DND-41 (cell line): ENCODE results near the gene RAD21L1.

Experiments used
- ATAC-seq: fragments of 200-7000 bp; cut with Tn5 transposase; 3 replicates; pipeline ENCODE4 v1.9.1; 2021; ENCODE audit warnings: low read depth; ENCODE audit not compliant: insufficient read depth
- DNase-seq: peaks from one replicate; pipeline ENCODE4 v3.0.0-alpha.2; 2020
- H2AFZ ChIP-seq: 2 replicates; pipeline ENCODE4 v1.6.0; 2012; ENCODE audit warnings: low read depth, low read length
- H3K27ac ChIP-seq: 2 replicates; pipeline ENCODE4 v1.5.1; 2012; ENCODE audit warnings: low read length, inconsistent platforms
- H3K27me3 ChIP-seq: fragments of 200-600 bp; sonication (generic); 2 replicates; pipeline ENCODE4 v1.6.0; 2012; ENCODE audit warnings: low read length, mild to moderate bottlenecking, inconsistent platforms; ENCODE audit not compliant: insufficient read depth, poor library complexity
- H3K36me3 ChIP-seq: 2 replicates; pipeline ENCODE4 v1.5.1; 2012; ENCODE audit warnings: low read length, inconsistent platforms; ENCODE audit not compliant: insufficient read depth
- H3K4me1 ChIP-seq: 2 replicates; pipeline ENCODE4 v1.5.1; 2012; ENCODE audit warnings: mild to moderate bottlenecking, low read length; ENCODE audit not compliant: insufficient read depth
- H3K4me2 ChIP-seq: 2 replicates; pipeline ENCODE4 v1.6.0; 2012; ENCODE audit warnings: mild to moderate bottlenecking, moderate library complexity, low read length, inconsistent platforms; ENCODE audit not compliant: insufficient read depth
- H3K4me3 ChIP-seq, 2 experiments: fragments of 200-600 bp in 1 of 2; shearing (Covaris generic) in 1 of 2; 2 replicates each; pipeline ENCODE4 v1.5.1; 2012 to 2016; ENCODE audit warnings: inconsistent platforms in 2 of 2, low read length in 2 of 2, mild to moderate bottlenecking in 2 of 2, low read depth in 1 of 2, moderate library complexity in 1 of 2
- H3K79me2 ChIP-seq: 2 replicates; pipeline ENCODE4 v1.6.0; 2012; ENCODE audit warnings: low read length, inconsistent platforms; ENCODE audit not compliant: insufficient read depth
- H3K9ac ChIP-seq: 2 replicates; pipeline ENCODE4 v1.6.0; 2012; ENCODE audit warnings: low read depth, mild to moderate bottlenecking, inconsistent platforms, low read length, moderate library complexity
- H3K9me3 ChIP-seq: 2 replicates; pipeline ENCODE4 v1.5.1; 2012; ENCODE audit warnings: low read length, moderate library complexity, mild to moderate bottlenecking, inconsistent platforms; ENCODE audit not compliant: insufficient read depth, severe bottlenecking
- H4K20me1 ChIP-seq: 2 replicates; pipeline ENCODE4 v1.6.0; 2012; ENCODE audit warnings: low read length; ENCODE audit not compliant: insufficient read depth
- EZH2 ChIP-seq: IDR thresholded peaks from 3 replicates; pipeline ENCODE4 v1.6.1; 2012; ENCODE audit warnings: borderline replicate concordance, low read depth, mild to moderate bottlenecking, moderate library complexity, low read length, inconsistent platforms; ENCODE audit not compliant: severe bottlenecking
- TF ChIP-seq, protein P1 (sequence below): IDR thresholded peaks from 2 replicates; pipeline ENCODE4 v1.5.1; 2012; ENCODE audit warnings: borderline replicate concordance, low read length, moderate library complexity, mild to moderate bottlenecking; ENCODE audit not compliant: poor library complexity, severe bottlenecking; ENCODE audit errors: extremely low read depth

The RAD21L1 gene

DNA sequence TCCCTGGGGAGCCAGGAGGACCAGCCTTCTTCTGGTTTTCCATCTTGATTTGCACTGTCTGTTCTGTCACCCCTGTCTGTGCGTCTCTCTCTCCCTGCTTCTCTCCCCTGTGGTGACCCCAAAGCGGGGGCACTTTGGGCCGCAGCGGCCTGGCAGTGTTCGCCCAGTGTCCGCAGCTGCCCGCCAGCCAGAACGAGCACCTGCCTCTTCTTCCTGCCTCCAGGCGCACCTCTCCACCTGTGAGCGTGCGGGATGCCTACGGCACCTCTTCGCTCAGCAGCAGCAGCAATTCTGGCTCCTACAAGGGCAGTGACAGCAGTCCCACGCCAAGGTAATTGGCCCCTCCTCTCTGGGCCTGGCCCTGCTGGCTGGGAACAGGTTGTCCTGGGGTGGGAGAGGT, 71.1 kb downstream of the RAD21L1 start:
- no peak overlapping the region for H3K9ac ChIP-seq
- peaks cover 2% of the 10 kb centered on the region; the same call in 1 of the 2 replicates for H4K20me1 ChIP-seq
- no peak overlapping the region for H3K4me3 ChIP-seq
- no peaks in the 10 kb centered on the region for H3K9me3 ChIP-seq
- DNase-seq, result no peak
- TF ChIP-seq, protein P1, sequence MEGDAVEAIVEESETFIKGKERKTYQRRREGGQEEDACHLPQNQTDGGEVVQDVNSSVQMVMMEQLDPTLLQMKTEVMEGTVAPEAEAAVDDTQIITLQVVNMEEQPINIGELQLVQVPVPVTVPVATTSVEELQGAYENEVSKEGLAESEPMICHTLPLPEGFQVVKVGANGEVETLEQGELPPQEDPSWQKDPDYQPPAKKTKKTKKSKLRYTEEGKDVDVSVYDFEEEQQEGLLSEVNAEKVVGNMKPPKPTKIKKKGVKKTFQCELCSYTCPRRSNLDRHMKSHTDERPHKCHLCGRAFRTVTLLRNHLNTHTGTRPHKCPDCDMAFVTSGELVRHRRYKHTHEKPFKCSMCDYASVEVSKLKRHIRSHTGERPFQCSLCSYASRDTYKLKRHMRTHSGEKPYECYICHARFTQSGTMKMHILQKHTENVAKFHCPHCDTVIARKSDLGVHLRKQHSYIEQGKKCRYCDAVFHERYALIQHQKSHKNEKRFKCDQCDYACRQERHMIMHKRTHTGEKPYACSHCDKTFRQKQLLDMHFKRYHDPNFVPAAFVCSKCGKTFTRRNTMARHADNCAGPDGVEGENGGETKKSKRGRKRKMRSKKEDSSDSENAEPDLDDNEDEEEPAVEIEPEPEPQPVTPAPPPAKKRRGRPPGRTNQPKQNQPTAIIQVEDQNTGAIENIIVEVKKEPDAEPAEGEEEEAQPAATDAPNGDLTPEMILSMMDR, result no peak
- TF ChIP-seq EZH2, result no peak
- H3K79me2 ChIP-seq, result no peaks in the 10 kb centered on the region
- H3K27ac ChIP-seq, result no peak overlapping the region
- H3K4me2 ChIP-seq, result no peak overlapping the region
- H2AFZ ChIP-seq, result no peak overlapping the region
- H3K4me1 ChIP-seq, result peaks cover 14% of the 10 kb centered on the region
- ATAC-seq, result no peak
- H3K36me3 ChIP-seq, result no peaks in the 10 kb centered on the region
- H3K27me3 ChIP-seq, result peaks cover 12% of the 10 kb centered on the region

DNA sequence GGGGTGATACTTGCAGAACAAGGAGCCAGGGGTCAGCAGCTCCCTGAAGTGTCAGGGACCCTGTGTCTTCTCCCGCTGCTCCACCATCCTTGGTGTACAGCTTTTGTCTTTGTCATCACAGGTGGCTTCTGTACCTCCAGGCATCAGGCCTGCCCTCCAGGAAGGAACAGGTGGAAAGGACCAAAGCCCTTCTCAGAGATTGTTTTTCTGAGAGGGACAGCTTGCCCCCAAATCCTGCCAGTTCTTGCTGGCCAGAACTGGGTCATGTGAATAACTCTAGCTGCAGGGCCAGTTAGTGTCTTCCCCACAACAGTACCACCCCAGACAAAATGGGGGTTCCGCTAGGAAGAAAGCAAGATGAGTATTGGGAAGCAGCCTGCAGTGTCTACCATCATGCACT, 71.6 kb downstream of the RAD21L1 start:
- no peak overlapping the region for H3K27ac ChIP-seq
- peaks cover 2% of the 10 kb centered on the region; the same call in 1 of the 2 replicates for H4K20me1 ChIP-seq
- H3K36me3 ChIP-seq, result no peaks in the 10 kb centered on the region
- no peaks in the 10 kb centered on the region for H3K79me2 ChIP-seq
- no peak for TF ChIP-seq EZH2
- TF ChIP-seq, protein P1, result no peak
- peaks cover 14% of the 10 kb centered on the region for H3K4me1 ChIP-seq
- no peaks in the 10 kb centered on the region for H3K9me3 ChIP-seq
- ATAC-seq, result no peak
- DNase-seq, result no peak
- H3K4me3 ChIP-seq, result no peak overlapping the region
- H3K4me2 ChIP-seq, result no peak overlapping the region
- no peak overlapping the region for H2AFZ ChIP-seq
- H3K9ac ChIP-seq, result no peak overlapping the region
- H3K27me3 ChIP-seq, result peaks cover 12% of the 10 kb centered on the region

DNA sequence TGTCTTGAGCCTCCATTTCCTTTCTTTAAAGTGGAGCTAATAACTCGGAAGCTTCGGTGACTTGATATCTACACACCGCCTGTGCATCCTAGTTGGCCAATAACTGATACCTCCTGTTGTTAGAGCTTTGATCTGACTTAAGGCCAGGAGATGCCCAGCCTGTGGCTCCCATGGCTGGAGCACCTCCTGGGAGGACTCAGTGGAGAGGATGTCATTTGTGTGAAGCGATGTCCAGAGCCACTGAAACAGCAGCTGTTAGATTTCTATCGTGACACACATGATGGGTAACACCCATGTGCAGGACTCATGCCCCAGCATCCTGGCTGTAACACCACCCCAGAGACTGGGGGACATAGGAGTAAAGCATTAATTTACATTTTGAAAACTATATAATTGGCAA, 72.3 kb downstream of the RAD21L1 start:
- no peak for ATAC-seq

More for the DNA sequence above, 72.3 kb downstream of the RAD21L1 start:
- Histone ChIP-seq H3K27ac (no peak overlapping the region), H3K4me1 (peaks cover 14% of the 10 kb centered on the region), H3K36me3 (no peaks in the 10 kb centered on the region), H3K4me2 (no peak overlapping the region), H3K4me3 (no peak overlapping the region), H3K9ac (no peak overlapping the region), H4K20me1 (peaks cover 2% of the 10 kb centered on the region; the same call in 1 of the 2 replicates), H3K79me2 (no peaks in the 10 kb centered on the region), H3K27me3 (peaks cover 7% of the 10 kb centered on the region), H3K9me3 (no peaks in the 10 kb centered on the region), H2AFZ (no peak overlapping the region)
- no peak for DNase-seq
- no peak for TF ChIP-seq EZH2
- TF ChIP-seq, protein P1, result no peak
